Transverse colon (tissue), 4 donors: ENCODE measurements around the gene GSX2. TPM values are rescaled to one million over a fixed set of nuclear protein-coding genes. Genes with fewer than 3 reads are reported as not detected.
A peak's percentile ranks its signal among the peaks of the same experiment; 100 is the strongest.

ENCODE experiments used
- DNase-seq: peaks from one replicate; pipeline ENCODE4 v3.0.0-alpha.2; 2019
- H3K27ac ChIP-seq, 4 donors: fragments of 200-600 bp; sonication (generic); 2 replicates each; pipeline ENCODE4 v1.5.1; 2016 to 2018; ENCODE audit warnings: inconsistent platforms in 4 of 4
- H3K27me3 ChIP-seq: fragments of 200-600 bp; sonication (generic); 2 replicates; pipeline ENCODE4 v1.5.1; 2017; ENCODE audit warnings: inconsistent platforms
- H3K36me3 ChIP-seq, 4 donors: fragments of 200-600 bp; sonication (generic); 2 replicates each; pipeline ENCODE4 v1.5.1; 2017 to 2019; ENCODE audit warnings: inconsistent platforms in 4 of 4
- H3K4me1 ChIP-seq, 4 donors: fragments of 200-600 bp; sonication (generic); 2 replicates each; pipeline ENCODE4 v1.5.1; 2017 to 2020; ENCODE audit warnings: inconsistent platforms in 4 of 4
- H3K4me3 ChIP-seq, 4 donors: fragments of 200-600 bp; sonication (generic); 1 replicate in 1 of 4; 2 replicates in 3 of 4; pipeline versions ENCODE4 v1.5.1 to v1.6.1; 2017 to 2019; ENCODE audit warnings: inconsistent platforms in 4 of 4
- H3K9me3 ChIP-seq, 2 donors: fragments of 200-600 bp; sonication (generic); 2 replicates each; pipeline ENCODE4 v1.5.1; 2017 to 2019; ENCODE audit warnings: inconsistent platforms in 2 of 2
- CTCF ChIP-seq, 5 experiments: fragments of 200-600 bp in 3 of 5; fragments of 450-650 bp in 2 of 5; sonication (generic) in 3 of 5; IDR thresholded peaks; 1 replicate in 2 of 5; 2 replicates in 3 of 5; pipeline ENCODE4 v1.5.1; 2016 to 2017; ENCODE audit warnings: antibody characterized with exemption in 5 of 5, inconsistent platforms in 3 of 5, mild to moderate bottlenecking in 2 of 5, moderate library complexity in 1 of 5
- EP300 ChIP-seq: sonication (generic); formaldehyde crosslinking; IDR thresholded peaks from one replicate; pipeline ENCODE4 v1.6.1; 2017; ENCODE audit warnings: antibody characterized with exemption, low read depth
- POLR2A ChIP-seq: fragments of 450-650 bp; IDR thresholded peaks from one replicate; pipeline ENCODE4 v1.6.1; 2016; ENCODE audit warnings: antibody characterized with exemption, mild to moderate bottlenecking, moderate library complexity
- POLR2AphosphoS5 ChIP-seq, 3 donors: sonication (generic); formaldehyde crosslinking; IDR thresholded peaks; one replicate each; pipeline ENCODE4 v1.6.1; 2016; ENCODE audit warnings: antibody characterized with exemption in 3 of 3
- WGBS, 2 donors: methylation state at CpG; one replicate each; pipeline ENCODE4 v1.1.5; 2018; ENCODE audit warnings: low coverage in 1 of 2; 5-methylcytosine and 5-hydroxymethylcytosine counted together
- in situ Hi-C, 4 donors: fragments of 200-750 bp; cut with MboI; loops; one replicate each; pipeline versions ENCODE4 v1.15.0 to v1.15.1; 2017; ENCODE audit warnings: low sequenced_read_pairs in 3 of 4, low pct_ligation_motif_present in 1 of 4, low pct_unique_long_range_greater_than_20kb in 1 of 4
- intact Hi-C: fragments of 100-400 bp; cut with DNase I; formaldehyde crosslinking; loops from one replicate; pipeline ENCODE4 v1.15.1; 2023; ENCODE audit warnings: low total_unique reads
- total RNA-seq, 4 donors: library from RNA; depleted of rRNA; stranded (reverse); fragments of >200 nt; gene quantifications; one replicate each; pipeline ENCODE4 v1.1.0, GENCODE V29; 2016

GSX2 gene
- total RNA-seq, 4 donors from 2014 or later, result not detected

DNA sequence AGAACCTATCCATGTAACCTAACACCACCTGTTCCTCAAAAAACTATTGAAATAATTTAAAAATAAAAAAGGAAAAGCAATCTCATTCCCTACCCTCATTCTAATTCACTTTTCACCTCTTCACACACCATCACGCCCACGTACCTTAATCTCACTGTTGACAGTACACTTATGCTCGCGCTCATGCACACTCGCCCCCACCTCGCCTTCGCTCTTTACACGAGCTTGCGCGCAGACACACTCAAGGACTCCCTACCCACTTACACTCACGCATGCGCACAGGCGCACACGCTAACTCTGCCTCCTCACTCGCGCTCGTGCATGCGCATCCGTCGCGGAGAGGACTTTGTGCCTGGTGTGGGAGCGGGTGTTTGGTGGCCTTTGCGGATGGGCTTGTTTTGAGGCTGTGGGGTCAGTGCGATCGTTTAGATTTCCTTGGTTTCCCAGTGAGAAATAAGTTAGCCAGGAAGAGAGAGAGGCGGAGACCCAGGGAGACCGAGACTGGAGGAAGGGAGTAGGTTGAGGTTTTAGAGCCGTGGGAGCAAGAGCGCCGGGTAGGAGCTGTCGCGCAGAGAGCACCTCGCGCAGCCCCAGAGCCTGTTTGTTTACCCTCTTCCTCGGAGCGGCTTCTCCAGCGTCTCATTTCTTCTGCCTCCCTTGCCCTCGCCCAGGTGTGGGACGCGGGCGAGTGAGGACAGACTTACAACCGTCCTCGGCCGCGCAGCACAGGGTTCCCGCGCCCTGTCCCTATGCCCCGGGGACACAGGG is 8.1 kb upstream of the GSX2 start:
- Histone ChIP-seq H3K9me3 (no peaks in the 10 kb centered on the region), H3K4me3 (peak overlapping the region; percentile 11 to 54 (median 24)), H3K36me3 (no peaks in the 10 kb centered on the region), H3K27ac (peak overlapping the region in 1 of 4 donors; percentile 4), H3K27me3 (peaks cover 76% of the 10 kb centered on the region), H3K4me1 (peaks cover 0 to 31% (median 16%) of the 10 kb centered on the region in 4 donors)
- in situ Hi-C loops, result no loop called here
- TF ChIP-seq CTCF (IDR thresholded peaks at IDR 0.05) (no peak), POLR2A (peak; percentile 25), POLR2AphosphoS5 (IDR thresholded peaks at IDR 0.05) (peak; percentile 39 to 44 (median 41)), EP300 (no peak)
- intact Hi-C loops, result no loop called here
- 1 to 2% methylated on average over 26 to 48 of the region's 48 CpGs for WGBS, 2 donors
- peak; percentile 82 for DNase-seq

DNA sequence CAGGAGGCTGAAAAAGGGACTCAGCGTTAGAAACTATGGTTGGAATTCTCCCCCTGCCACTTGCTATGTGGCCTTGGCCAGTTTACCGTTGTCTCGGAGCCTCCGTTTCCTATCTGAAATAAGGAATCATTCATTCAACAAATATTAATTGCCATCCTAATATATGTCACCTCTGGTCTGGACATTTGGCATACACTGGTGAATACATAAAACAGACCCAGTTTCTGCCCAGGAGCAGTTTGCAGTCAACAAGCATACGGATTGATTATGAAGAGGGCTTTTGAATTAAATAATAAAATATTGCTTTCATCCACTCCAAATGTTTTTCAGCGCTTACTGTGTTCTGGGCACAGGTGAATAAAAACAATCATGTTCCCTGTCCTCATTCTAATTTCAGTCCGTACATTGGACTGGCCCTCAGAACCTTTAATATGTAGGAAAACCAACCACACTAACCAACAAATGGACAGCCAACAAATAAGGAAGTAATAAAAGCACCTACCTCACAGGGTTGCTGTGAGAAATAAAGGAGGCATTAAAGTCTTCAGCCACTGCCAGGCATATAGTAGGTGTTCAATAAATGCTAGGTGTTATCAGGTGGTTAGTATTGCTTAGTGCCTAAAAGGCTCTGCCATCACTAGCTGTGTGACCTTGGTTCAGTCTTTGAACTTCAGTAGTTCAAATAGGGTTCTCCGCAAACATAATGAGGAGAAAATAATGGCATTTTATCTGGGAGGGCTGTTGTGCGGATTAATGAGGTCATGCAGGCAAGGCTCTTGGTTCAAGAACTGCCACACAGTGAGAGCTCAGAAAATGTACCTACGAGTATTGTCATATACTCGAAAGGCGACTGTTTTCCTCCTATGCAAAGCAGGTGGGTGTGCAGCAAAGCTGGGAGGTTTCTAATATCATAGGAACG is 7.3 kb upstream of the GSX2 start:
- no peak for TF ChIP-seq POLR2AphosphoS5 (IDR thresholded peaks at IDR 0.05)
- in situ Hi-C loops (no loop called here), intact Hi-C loops (no loop called here)
- peak overlapping the region; percentile 11 to 54 (median 24) for H3K4me3 ChIP-seq
- no peaks in the 10 kb centered on the region for H3K36me3 ChIP-seq
- no peaks in the 10 kb centered on the region for H3K9me3 ChIP-seq
- 21 to 26% methylated on average over 3 to 13 of the region's 13 CpGs for WGBS, 2 donors
- peaks cover 0 to 31% (median 16%) of the 10 kb centered on the region in 4 donors for H3K4me1 ChIP-seq
- peak overlapping the region in 1 of 4 donors; percentile 4 for H3K27ac ChIP-seq
- peaks cover 84% of the 10 kb centered on the region for H3K27me3 ChIP-seq
- no peak for DNase-seq

GRCh38 chr4:54093324-54094240 is 6.4 kb upstream of the GSX2 start:
- no peaks in the 10 kb centered on the region for H3K36me3 ChIP-seq
- intact Hi-C loops (no loop called here), in situ Hi-C loops (no loop called here)
- 20 to 23% methylated on average over 16 to 37 of the region's 37 CpGs for WGBS, 2 donors
- H3K27ac ChIP-seq, result no peak overlapping the region
- no peak for DNase-seq
- TF ChIP-seq CTCF (IDR thresholded peaks at IDR 0.05), result no peak
- TF ChIP-seq POLR2AphosphoS5 (IDR thresholded peaks at IDR 0.05), result no peak
- no peak for TF ChIP-seq EP300
- TF ChIP-seq POLR2A, result no peak
- peaks cover 89% of the 10 kb centered on the region for H3K27me3 ChIP-seq
- no peaks in the 10 kb centered on the region for H3K9me3 ChIP-seq
- peaks cover 0 to 31% (median 16%) of the 10 kb centered on the region in 4 donors for H3K4me1 ChIP-seq
- H3K4me3 ChIP-seq, result no peak overlapping the region

DNA sequence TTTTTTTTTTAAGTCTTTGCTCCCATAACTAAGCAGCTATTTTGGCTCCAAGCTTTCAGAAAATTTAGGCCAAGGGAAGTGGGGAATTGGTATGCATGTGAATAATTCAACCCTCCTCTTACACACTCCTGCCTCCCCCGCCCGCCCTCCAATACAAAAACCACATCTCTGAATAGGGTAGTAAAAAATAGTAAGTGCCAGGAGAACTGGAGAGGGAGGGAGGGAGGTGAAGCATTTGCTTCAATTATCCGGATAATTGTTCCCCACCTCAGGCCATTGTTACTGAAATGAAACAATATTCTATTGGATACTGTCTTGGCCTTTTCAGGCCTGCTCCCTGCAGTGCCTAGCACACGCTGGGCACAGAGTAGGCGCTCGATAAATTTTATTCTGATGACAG is 5.5 kb upstream of the GSX2 start:
- in situ Hi-C loops, result no loop called here
- intact Hi-C loops, result no loop called here

More for the DNA sequence above, 5.5 kb upstream of the GSX2 start:
- Histone ChIP-seq H3K4me3 (no peak overlapping the region), H3K27me3 (peaks cover 95% of the 10 kb centered on the region), H3K4me1 (peaks cover 0 to 33% (median 18%) of the 10 kb centered on the region in 4 donors), H3K27ac (no peak overlapping the region), H3K36me3 (no peaks in the 10 kb centered on the region), H3K9me3 (no peaks in the 10 kb centered on the region)
- TF ChIP-seq POLR2A (no peak), POLR2AphosphoS5 (IDR thresholded peaks at IDR 0.05) (no peak), CTCF (IDR thresholded peaks at IDR 0.05) (no peak), EP300 (no peak)
- no peak for DNase-seq
- 34 to 63% methylated on average over 6 of the region's 6 CpGs for WGBS, 2 donors
